IMR-90 (cell line): ENCODE results near the gene GDF15. TPM values are rescaled to one million over a fixed set of nuclear protein-coding genes. Genes with fewer than 3 reads are reported as not detected.

ENCODE experiments used
- ATAC-seq: fragments of 200-7000 bp; cut with Tn5 transposase; 2 replicates; pipeline ENCODE4 v1.9.1; 2020; ENCODE audit warnings: low read depth, mild to moderate bottlenecking, moderate library complexity
- BruUV-seq: library from RNA; stranded (reverse); fragments of 400-500 nt; replicated peaks from 2 replicates; lab custom pipeline; 2021; lab: Mats Ljungman, UMichigan
- CTCF ChIA-PET: fragments of 300-600 bp; formaldehyde crosslinking; extraction: SDS; loops from one replicate; lab custom pipeline; 2021; ENCODE audit warnings: antibody characterized with exemption; lab: Yijun Ruan, JAX
- POLR2A ChIA-PET: fragments of 300-600 bp; sonication (Branson Sonifier 250); formaldehyde crosslinking; loops from one replicate; lab custom pipeline; 2022; ENCODE audit warnings: antibody characterized with exemption; ENCODE audit not compliant: unreplicated experiment; lab: Charles Lee
- DNase-seq: peaks from one replicate; pipeline ENCODE4 v3.0.0; 2013
- H2AFZ ChIP-seq: replicated peaks from 2 replicates; pipeline ENCODE3; 2013; ENCODE audit warnings: low read length, mild to moderate bottlenecking; ENCODE audit not compliant: poor library complexity
- H2AK5ac ChIP-seq: 2 replicates; pipeline ENCODE4 v1.6.1; 2013; ENCODE audit warnings: low read depth, low read length, inconsistent platforms
- H2AK9ac ChIP-seq: replicated peaks from 2 replicates; pipeline ENCODE3; 2013; ENCODE audit warnings: mild to moderate bottlenecking, low read depth, low read length, moderate library complexity; ENCODE audit not compliant: poor library complexity
- H2BK120ac ChIP-seq: 2 replicates; pipeline ENCODE4 v1.6.1; 2013; ENCODE audit warnings: low read depth, low read length, inconsistent platforms
- H2BK15ac ChIP-seq: 3 replicates; pipeline ENCODE4 v1.6.1; 2013; ENCODE audit warnings: low read depth, low read length, inconsistent platforms
- H2BK20ac ChIP-seq: 2 replicates; pipeline ENCODE4 v1.6.1; 2013; ENCODE audit warnings: low read depth, mild to moderate bottlenecking, inconsistent platforms, low read length, moderate library complexity
- H2BK5ac ChIP-seq: 2 replicates; pipeline ENCODE4 v1.6.1; 2013; ENCODE audit warnings: mild to moderate bottlenecking, low read depth, low read length, inconsistent platforms; ENCODE audit not compliant: poor library complexity, severe bottlenecking
- H3K14ac ChIP-seq: replicated peaks from 2 replicates; pipeline ENCODE4 v1.6.1; 2013; ENCODE audit warnings: low read depth, low read length, inconsistent platforms
- H3K18ac ChIP-seq: 2 replicates; pipeline ENCODE4 v1.6.1; 2013; ENCODE audit warnings: low read depth, low read length, control low read depth
- H3K23ac ChIP-seq: 2 replicates; pipeline ENCODE4 v1.6.1; 2013; ENCODE audit warnings: low read depth, low read length, inconsistent platforms
- H3K27ac ChIP-seq: 2 replicates; pipeline ENCODE4 v1.5.1; 2013; ENCODE audit warnings: mild to moderate bottlenecking, control low read depth, low read length; ENCODE audit not compliant: insufficient read depth
- H3K27me3 ChIP-seq: 2 replicates; pipeline ENCODE4 v1.6.1; 2013; ENCODE audit warnings: low read length; ENCODE audit not compliant: control insufficient read depth, insufficient read depth
- H3K36me3 ChIP-seq: 2 replicates; pipeline ENCODE4 v1.6.1; 2013; ENCODE audit warnings: low read length, mixed read lengths; ENCODE audit not compliant: control insufficient read depth, insufficient read depth
- H3K4ac ChIP-seq: 2 replicates; pipeline ENCODE4 v1.6.1; 2013; ENCODE audit warnings: low read depth, low read length, inconsistent platforms
- H3K4me1 ChIP-seq: 2 replicates; pipeline ENCODE4 v1.6.1; 2013; ENCODE audit warnings: low read length, mixed read lengths; ENCODE audit not compliant: control insufficient read depth, insufficient read depth
- H3K4me2 ChIP-seq: 2 replicates; pipeline ENCODE4 v1.6.1; 2013; ENCODE audit warnings: low read depth, mild to moderate bottlenecking, control low read depth, low read length, moderate library complexity
- H3K4me3 ChIP-seq: 2 replicates; pipeline ENCODE4 v1.5.1; 2013; ENCODE audit warnings: low read depth, mild to moderate bottlenecking, control low read depth, low read length, moderate library complexity; ENCODE audit not compliant: insufficient read depth
- H3K56ac ChIP-seq: 2 replicates; pipeline ENCODE4 v1.6.1; 2013; ENCODE audit warnings: low read length, inconsistent platforms; ENCODE audit not compliant: insufficient read depth; ENCODE audit errors: extremely low read depth
- H3K79me1 ChIP-seq, 2 experiments: 2 replicates each; pipeline ENCODE4 v1.6.1; 2013; ENCODE audit warnings: low read length in 2 of 2, inconsistent platforms in 1 of 2, low read depth in 1 of 2
- H3K9ac ChIP-seq: 2 replicates; pipeline ENCODE4 v1.6.1; 2013; ENCODE audit warnings: low read depth, low read length, control low read depth
- H3K9me1 ChIP-seq: 2 replicates; pipeline ENCODE4 v1.6.1; 2013; ENCODE audit warnings: low read length, inconsistent platforms; ENCODE audit not compliant: insufficient read depth
- H3K9me3 ChIP-seq: 2 replicates; pipeline ENCODE4 v1.6.1; 2013; ENCODE audit warnings: low read length; ENCODE audit not compliant: control insufficient read depth, insufficient read depth
- H4K20me1 ChIP-seq: 2 replicates; pipeline ENCODE4 v1.6.1; 2013; ENCODE audit warnings: low read length, inconsistent platforms; ENCODE audit not compliant: insufficient read depth
- H4K5ac ChIP-seq: 2 replicates; pipeline ENCODE4 v1.6.1; 2013; ENCODE audit warnings: mild to moderate bottlenecking, low read depth, low read length, control low read depth
- H4K8ac ChIP-seq, 2 experiments: 2 replicates each; pipeline ENCODE4 v1.6.1; 2013; ENCODE audit warnings: low read depth in 2 of 2, low read length in 2 of 2, control low read depth in 1 of 2, inconsistent platforms in 1 of 2
- H4K91ac ChIP-seq: 2 replicates; pipeline ENCODE4 v1.6.1; 2013; ENCODE audit warnings: low read depth, low read length, inconsistent platforms; ENCODE audit not compliant: insufficient read depth
- CEBPB ChIP-seq: IDR thresholded peaks from 2 replicates; pipeline ENCODE4 v1.6.1; 2012; ENCODE audit warnings: low read depth, low read length, improper control_type of control experiment
- MXI1 ChIP-seq: IDR thresholded peaks from 2 replicates; pipeline ENCODE4 v1.6.1; 2012; ENCODE audit warnings: low read depth, mild to moderate bottlenecking, low read length, moderate library complexity, borderline replicate concordance
- WGBS, 2 experiments: methylation state at CpG; one replicate each; pipeline versions ENCODE4 v1.1.5 to v1.1.7; 2013; ENCODE audit warnings: missing lambda C conversion rate in 2 of 2; ENCODE audit not compliant: insufficient read length in 1 of 2; ENCODE audit errors: extremely low coverage in 2 of 2; 5-methylcytosine and 5-hydroxymethylcytosine counted together
- dilution Hi-C: fragments of 300-500 bp; cut with HindIII; formaldehyde crosslinking; loops from one replicate; pipeline ENCODE4 v1.14.3; 2018; ENCODE audit warnings: low sequenced_read_pairs; ENCODE audit not compliant: unreplicated experiment
- in situ Hi-C: fragments of 300-500 bp; cut with MboI; formaldehyde crosslinking; loops from 3 replicates; pipeline ENCODE4 v1.14.3; 2019; ENCODE audit warnings: low sequenced_read_pairs, inconsistent platforms, mixed read lengths
- intact Hi-C: fragments of 100-400 bp; cut with micrococcal nuclease; formaldehyde crosslinking; loops from 2 replicates; pipeline ENCODE4 v1.10.0; 2022
- polyA plus RNA-seq, 3 experiments: library from polyadenylated mRNA; depleted of rRNA; stranded (reverse); fragments of >200 nt; gene quantifications; 2 replicates each; pipeline ENCODE4 v1.2.3, GENCODE V29; 2012; ENCODE audit warnings: low replicate concordance in 1 of 3
- total RNA-seq: library from RNA; depleted of rRNA; stranded (reverse); fragments of >200 nt; gene quantifications from 2 replicates; pipeline ENCODE4 v1.2.3, GENCODE V29; 2012

GDF15 gene
- total and polyA plus RNA-seq, 2 of the 4 experiments (the other 2 are of a cell fraction) = 5.6 to 49.8 TPM

DNA sequence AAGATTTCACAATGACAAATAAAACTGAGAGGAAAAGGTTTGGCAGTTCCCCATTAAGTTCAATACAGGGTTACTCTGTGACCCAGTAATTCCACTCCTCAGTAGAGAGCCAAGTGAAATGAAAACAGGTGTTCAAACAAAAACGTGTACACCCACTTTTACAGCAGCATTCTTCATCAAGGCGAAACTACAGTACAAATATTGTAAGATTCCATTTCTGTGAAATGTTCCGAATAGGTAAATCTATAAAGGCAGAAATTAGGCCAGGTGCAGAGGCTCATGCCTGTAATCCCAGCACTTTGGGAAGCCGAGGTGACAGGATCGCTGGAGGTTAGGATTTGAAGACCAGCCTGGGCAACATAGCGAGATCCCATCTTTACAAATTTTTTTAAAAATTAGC, 8.9 kb upstream of the GDF15 start:
- Histone ChIP-seq H2BK5ac (no peak overlapping the region), H2BK20ac (peak overlapping the region; percentile 77), H2BK15ac (peak overlapping the region; percentile 78; the same call in 2 of the 3 replicates), H4K5ac (no peak overlapping the region), H2BK120ac (peak overlapping the region; percentile 47; the same call in 1 of the 2 replicates), H4K91ac (no peak overlapping the region), H2AFZ (no peak overlapping the region), H3K56ac (no peak overlapping the region), H3K36me3 (no peaks in the 10 kb centered on the region), H3K23ac (no peak overlapping the region), H3K4me3 (no peak overlapping the region), H3K9me1 (peaks cover 22% of the 10 kb centered on the region), H3K79me1 (peaks cover 0 to 20% of the 10 kb centered on the region in 2 experiments; a peak in 2 of 4 replicates), H3K4me2 (no peak overlapping the region), H3K9ac (no peak overlapping the region), H4K8ac (no peak overlapping the region), H2AK5ac (0 out of 2 replicates have a peak overlapping the region, but pooled peaks have one; percentile 1), H3K27ac (no peak overlapping the region), H3K18ac (no peak overlapping the region), H3K9me3 (no peaks in the 10 kb centered on the region), H3K27me3 (no peaks in the 10 kb centered on the region), H2AK9ac (no peak overlapping the region), H3K4ac (peak overlapping the region; percentile 18), H4K20me1 (no peaks in the 10 kb centered on the region), H3K4me1 (peaks cover 28% of the 10 kb centered on the region), H3K14ac (no peak overlapping the region)
- dilution Hi-C loops = no loop called here
- in situ Hi-C loops = no loop called here
- CTCF ChIA-PET = no interaction called here
- no TSS peak for BruUV-seq
- TF ChIP-seq MXI1 (no peak), CEBPB (0 out of 2 replicates have a peak, but pooled peaks have one; percentile 8)
- ATAC-seq (no peak), DNase-seq (no peak)
- POLR2A ChIA-PET = no interaction called here
- 100% methylated on average over 1 of the region's 6 CpGs; no CpG with 5 or more reads in 1 of the 2 experiments for WGBS, 2 experiments
- intact Hi-C loops = no loop called here
